Measurements from ENCODE around the gene PRSS2. TPM values are rescaled to one million over a fixed set of nuclear protein-coding genes. Genes with fewer than 3 reads are reported as not detected.

PRSS2 gene
- polyA plus RNA-seq, 1 donor (not counting 4 experiments of a cell fraction or from before 2014, with no cell fraction given), result not detected

GRCh38 chr7:142796501-142797390, 26.0 kb downstream of the PRSS2 start:
- H3K9me3 ChIP-seq (ENCODE audit: control insufficient read depth, low read depth, low read length), result no peaks in the 10 kb centered on the region
- no peaks in the 10 kb centered on the region for H3K36me3 ChIP-seq (ENCODE audit: control insufficient read depth in 2 of 2, extremely low read depth in 1 of 2, insufficient read depth in 2 of 2, low read length in 2 of 2)
- no peak for DNase-seq (ENCODE audit: low read depth, low spot score)
- dilution Hi-C loops (cut with MboI; ENCODE audit: extremely low pct_ligation_motif_present, low sequenced_read_pairs), result no loop called here
- no peaks in the 10 kb centered on the region for H3K9me1 ChIP-seq (ENCODE audit: control insufficient read depth, extremely low read depth, insufficient read depth, low read length)
- H3K4me2 ChIP-seq (ENCODE audit: control insufficient read depth, extremely low read depth, insufficient read depth, low read depth, low read length), result no peak overlapping the region
- TF ChIP-seq EZH2 (IDR thresholded peaks at IDR 0.05; ENCODE audit: low read length) (no peak), CTCF (optimal IDR thresholded peaks at IDR 0.05 in 1 of 3, IDR thresholded peaks at IDR 0.05 in 1 of 3, conservative IDR thresholded peaks at IDR 0.05 in 1 of 3; ENCODE audit: extremely low read depth in 1 of 3, insufficient read depth in 2 of 3, low read length in 3 of 3) (no peak)
- no peak overlapping the region for H3K9ac ChIP-seq (ENCODE audit: control insufficient read depth, extremely low read depth, insufficient read depth, low read length)
- H3K79me2 ChIP-seq (ENCODE audit: control insufficient read depth, insufficient read depth, low read length), result no peaks in the 10 kb centered on the region
- peaks cover 4% of the 10 kb centered on the region for H4K20me1 ChIP-seq (ENCODE audit: control insufficient read depth, extremely low read depth, insufficient read depth, low read length)
- H2AFZ ChIP-seq (ENCODE audit: control insufficient read depth, low read length), result no peak overlapping the region
- no peak overlapping the region for H3K4me3 ChIP-seq (ENCODE audit: control insufficient read depth in 2 of 3, extremely low read depth in 1 of 3, insufficient read depth in 2 of 3, low read depth in 1 of 3, low read length in 3 of 3)
- no peak for FAIRE-seq
- peaks cover 42% of the 10 kb centered on the region for H3K27me3 ChIP-seq (ENCODE audit: control insufficient read depth, extremely low read depth, insufficient read depth, low read length)
- no peak overlapping the region for H3K27ac ChIP-seq (ENCODE audit: control insufficient read depth, insufficient read depth, low read length)
- H3K4me1 ChIP-seq (ENCODE audit: control insufficient read depth, extremely low read depth, insufficient read depth, low read length), result no peaks in the 10 kb centered on the region

DNA sequence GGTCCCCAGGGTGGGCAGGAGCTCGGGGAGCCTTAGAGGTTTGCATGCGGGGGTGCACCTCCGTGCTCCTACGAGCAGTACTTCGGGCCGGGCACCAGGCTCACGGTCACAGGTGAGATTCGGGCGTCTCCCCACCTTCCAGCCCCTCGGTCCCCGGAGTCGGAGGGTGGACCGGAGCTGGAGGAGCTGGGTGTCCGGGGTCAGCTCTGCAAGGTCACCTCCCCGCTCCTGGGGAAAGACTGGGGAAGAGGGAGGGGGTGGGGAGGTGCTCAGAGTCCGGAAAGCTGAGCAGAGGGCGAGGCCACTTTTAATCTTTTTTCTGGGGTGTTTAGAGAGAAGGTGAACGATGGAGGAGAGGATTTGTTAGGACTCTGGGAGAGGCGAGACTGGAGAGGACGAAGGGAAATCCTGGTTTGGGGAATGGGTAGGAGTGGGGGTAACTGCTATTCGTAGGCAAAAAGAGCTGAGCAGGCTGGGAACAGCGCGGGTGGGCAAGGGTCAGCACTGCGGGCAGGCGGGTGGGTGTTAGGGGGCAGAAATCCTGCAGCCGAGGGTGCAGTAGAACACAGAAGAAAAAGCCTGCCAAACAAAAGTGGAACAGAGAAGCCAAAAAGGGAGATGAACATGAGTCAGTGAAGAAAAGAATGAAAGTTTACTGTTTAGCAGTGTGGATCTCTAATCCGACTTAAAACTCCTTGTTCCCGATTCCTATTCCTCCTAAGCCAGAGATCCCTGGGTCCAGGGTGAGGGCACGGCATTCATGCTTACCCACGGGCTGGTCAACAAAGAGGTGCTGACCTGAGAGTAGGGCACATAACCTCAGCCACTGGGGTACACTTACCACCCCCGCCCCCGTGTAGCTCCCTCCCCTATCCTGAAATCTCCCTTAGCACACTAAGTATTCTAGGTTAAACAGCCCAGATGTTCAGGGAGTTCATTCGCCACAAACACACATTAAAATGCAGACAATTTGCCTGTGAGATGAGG, 26.9 kb downstream of the PRSS2 start:
- no peaks in the 10 kb centered on the region for H3K79me2 ChIP-seq (ENCODE audit: control insufficient read depth, insufficient read depth, low read length)

More for the DNA sequence above, 26.9 kb downstream of the PRSS2 start:
- no peak for DNase-seq (ENCODE audit: low read depth, low spot score)
- H3K4me2 ChIP-seq (ENCODE audit: control insufficient read depth, extremely low read depth, insufficient read depth, low read depth, low read length), result no peak overlapping the region
- H3K27ac ChIP-seq (ENCODE audit: control insufficient read depth, insufficient read depth, low read length), result no peak overlapping the region
- FAIRE-seq, result no peak
- H3K27me3 ChIP-seq (ENCODE audit: control insufficient read depth, extremely low read depth, insufficient read depth, low read length), result peaks cover 47% of the 10 kb centered on the region
- no peaks in the 10 kb centered on the region for H3K9me3 ChIP-seq (ENCODE audit: control insufficient read depth, low read depth, low read length)
- no peak overlapping the region for H3K4me3 ChIP-seq (ENCODE audit: control insufficient read depth in 2 of 3, extremely low read depth in 1 of 3, insufficient read depth in 2 of 3, low read depth in 1 of 3, low read length in 3 of 3)
- peaks cover 4% of the 10 kb centered on the region for H4K20me1 ChIP-seq (ENCODE audit: control insufficient read depth, extremely low read depth, insufficient read depth, low read length)
- no peaks in the 10 kb centered on the region for H3K4me1 ChIP-seq (ENCODE audit: control insufficient read depth, extremely low read depth, insufficient read depth, low read length)
- peak; percentile 97 for TF ChIP-seq EZH2 (IDR thresholded peaks at IDR 0.05; ENCODE audit: low read length)
- TF ChIP-seq CTCF (optimal IDR thresholded peaks at IDR 0.05 in 1 of 3, IDR thresholded peaks at IDR 0.05 in 1 of 3, conservative IDR thresholded peaks at IDR 0.05 in 1 of 3; ENCODE audit: extremely low read depth in 1 of 3, insufficient read depth in 2 of 3, low read length in 3 of 3), result no peak
- no peaks in the 10 kb centered on the region for H3K9me1 ChIP-seq (ENCODE audit: control insufficient read depth, extremely low read depth, insufficient read depth, low read length)
- H3K9ac ChIP-seq (ENCODE audit: control insufficient read depth, extremely low read depth, insufficient read depth, low read length), result no peak overlapping the region
- no peak overlapping the region for H2AFZ ChIP-seq (ENCODE audit: control insufficient read depth, low read length)
- no peaks in the 10 kb centered on the region for H3K36me3 ChIP-seq (ENCODE audit: control insufficient read depth in 2 of 2, extremely low read depth in 1 of 2, insufficient read depth in 2 of 2, low read length in 2 of 2)
- dilution Hi-C loops (cut with MboI; ENCODE audit: extremely low pct_ligation_motif_present, low sequenced_read_pairs), result no loop called here

Data from keratinocyte (primary cell).